Right lobe of liver (tissue), 4 donors: Measurements from ENCODE around the gene GLIS1.

Experiments
- CTCF ChIP-seq, 4 donors: fragments of 200-600 bp in 3 of 4; fragments of 450-650 bp in 1 of 4; IDR thresholded peaks; one replicate each; pipeline versions ENCODE4 v1.5.1 to v1.8.0; 2016 to 2022; ENCODE audit warnings: antibody characterized with exemption in 4 of 4, mild to moderate bottlenecking in 2 of 4
- POLR2A ChIP-seq: fragments of 450-650 bp; IDR thresholded peaks from one replicate; pipeline ENCODE4 v1.6.1; 2017; ENCODE audit warnings: antibody characterized with exemption, mild to moderate bottlenecking
- donor health status: DM: no; HTN: no; CAD: no.
- donor health status: DM: no; HTN: no; CAD: no.
- donor health status: DM: no; HTN: yes; CAD: no.

GRCh38 chr1:53672243-53672642, 66.7 kb downstream of the GLIS1 start:
- TF ChIP-seq POLR2A = no peak
- no peak for TF ChIP-seq CTCF (IDR thresholded peaks at IDR 0.05)
